Mesothelial cell of epicardium (in vitro differentiated cells): ENCODE results near the gene DPP8. TPM values are rescaled to one million over a fixed set of nuclear protein-coding genes. Genes with fewer than 3 reads are reported as not detected.

ENCODE experiments used
- DNase-seq, 2 experiments: peaks; one replicate each; pipeline ENCODE4 v3.0.0; 2021; ENCODE audit warnings: low spot score in 2 of 2; ENCODE audit not compliant: unreplicated experiment in 2 of 2
- H3K27ac Mint-ChIP-seq: 2 replicates; pipeline ENCODE4 v1.8.0; 2021; ENCODE audit warnings: mixed read lengths
- H3K27me3 Mint-ChIP-seq: 2 replicates; pipeline ENCODE4 v1.8.0; 2021; ENCODE audit warnings: low read depth, mixed read lengths
- H3K36me3 Mint-ChIP-seq: 2 replicates; pipeline ENCODE4 v1.8.0; 2021; ENCODE audit warnings: mixed read lengths
- H3K4me1 Mint-ChIP-seq: 2 replicates; pipeline ENCODE4 v1.8.0; 2021; ENCODE audit warnings: mixed read lengths
- H3K4me3 Mint-ChIP-seq: 2 replicates; pipeline ENCODE4 v1.8.0; 2021; ENCODE audit warnings: mild to moderate bottlenecking, moderate library complexity, mixed read lengths
- H3K9me3 Mint-ChIP-seq: 2 replicates; pipeline ENCODE4 v1.8.0; 2021; ENCODE audit warnings: mixed read lengths
- total RNA-seq: library from RNA; stranded (reverse); gene quantifications from 3 replicates; pipeline ENCODE4 v1.2.1, GENCODE V29; 2021
- TF ChIP-seq, protein P1 (sequence below): fragments of 200-600 bp; sonication (generic); IDR thresholded peaks from one replicate; pipeline ENCODE4 v1.5.0; 2021; ENCODE audit warnings: antibody characterized with exemption; ENCODE audit not compliant: unreplicated experiment

The DPP8 gene
- total RNA-seq, 1 donor from 2014 or later: 31.5 TPM

DNA sequence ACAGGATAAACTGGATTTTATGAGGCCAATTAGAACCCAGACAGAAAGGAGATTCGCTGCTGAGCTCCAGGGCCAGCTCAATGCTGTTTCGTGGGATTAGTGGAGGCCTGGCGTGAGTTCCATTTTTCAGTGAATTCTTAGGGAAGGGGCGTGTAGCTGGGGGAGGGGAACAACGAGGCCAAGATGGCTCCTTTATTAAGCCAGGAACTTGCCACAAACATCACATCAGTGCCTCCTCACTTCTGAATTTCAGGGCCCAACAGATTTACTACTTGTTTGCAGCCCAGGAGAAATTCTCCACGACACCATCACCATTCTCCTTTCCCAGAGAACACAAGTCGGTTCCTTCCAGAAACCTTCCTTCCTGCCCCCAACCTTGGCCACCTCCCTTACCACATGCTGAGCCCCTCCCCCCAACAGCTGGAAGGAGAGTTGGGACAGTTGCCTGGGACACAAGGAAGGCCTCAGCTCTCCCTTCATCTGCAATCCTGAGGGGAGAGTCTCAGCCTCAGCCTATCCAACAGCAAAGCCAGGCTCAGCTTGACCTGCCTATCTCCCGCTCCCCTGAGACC is 100.6 kb downstream of the DPP8 start:
- peaks cover 1% of the 10 kb centered on the region for H3K27me3 Mint-ChIP-seq
- peaks cover 38% of the 10 kb centered on the region for H3K4me1 Mint-ChIP-seq
- TF ChIP-seq, protein P1, sequence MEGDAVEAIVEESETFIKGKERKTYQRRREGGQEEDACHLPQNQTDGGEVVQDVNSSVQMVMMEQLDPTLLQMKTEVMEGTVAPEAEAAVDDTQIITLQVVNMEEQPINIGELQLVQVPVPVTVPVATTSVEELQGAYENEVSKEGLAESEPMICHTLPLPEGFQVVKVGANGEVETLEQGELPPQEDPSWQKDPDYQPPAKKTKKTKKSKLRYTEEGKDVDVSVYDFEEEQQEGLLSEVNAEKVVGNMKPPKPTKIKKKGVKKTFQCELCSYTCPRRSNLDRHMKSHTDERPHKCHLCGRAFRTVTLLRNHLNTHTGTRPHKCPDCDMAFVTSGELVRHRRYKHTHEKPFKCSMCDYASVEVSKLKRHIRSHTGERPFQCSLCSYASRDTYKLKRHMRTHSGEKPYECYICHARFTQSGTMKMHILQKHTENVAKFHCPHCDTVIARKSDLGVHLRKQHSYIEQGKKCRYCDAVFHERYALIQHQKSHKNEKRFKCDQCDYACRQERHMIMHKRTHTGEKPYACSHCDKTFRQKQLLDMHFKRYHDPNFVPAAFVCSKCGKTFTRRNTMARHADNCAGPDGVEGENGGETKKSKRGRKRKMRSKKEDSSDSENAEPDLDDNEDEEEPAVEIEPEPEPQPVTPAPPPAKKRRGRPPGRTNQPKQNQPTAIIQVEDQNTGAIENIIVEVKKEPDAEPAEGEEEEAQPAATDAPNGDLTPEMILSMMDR: no peak
- peak overlapping the region; percentile 34 for H3K4me3 Mint-ChIP-seq
- H3K27ac Mint-ChIP-seq: peak overlapping the region; percentile 93
- H3K36me3 Mint-ChIP-seq: no peaks in the 10 kb centered on the region
- DNase-seq: no peak
- no peaks in the 10 kb centered on the region for H3K9me3 Mint-ChIP-seq

DNA sequence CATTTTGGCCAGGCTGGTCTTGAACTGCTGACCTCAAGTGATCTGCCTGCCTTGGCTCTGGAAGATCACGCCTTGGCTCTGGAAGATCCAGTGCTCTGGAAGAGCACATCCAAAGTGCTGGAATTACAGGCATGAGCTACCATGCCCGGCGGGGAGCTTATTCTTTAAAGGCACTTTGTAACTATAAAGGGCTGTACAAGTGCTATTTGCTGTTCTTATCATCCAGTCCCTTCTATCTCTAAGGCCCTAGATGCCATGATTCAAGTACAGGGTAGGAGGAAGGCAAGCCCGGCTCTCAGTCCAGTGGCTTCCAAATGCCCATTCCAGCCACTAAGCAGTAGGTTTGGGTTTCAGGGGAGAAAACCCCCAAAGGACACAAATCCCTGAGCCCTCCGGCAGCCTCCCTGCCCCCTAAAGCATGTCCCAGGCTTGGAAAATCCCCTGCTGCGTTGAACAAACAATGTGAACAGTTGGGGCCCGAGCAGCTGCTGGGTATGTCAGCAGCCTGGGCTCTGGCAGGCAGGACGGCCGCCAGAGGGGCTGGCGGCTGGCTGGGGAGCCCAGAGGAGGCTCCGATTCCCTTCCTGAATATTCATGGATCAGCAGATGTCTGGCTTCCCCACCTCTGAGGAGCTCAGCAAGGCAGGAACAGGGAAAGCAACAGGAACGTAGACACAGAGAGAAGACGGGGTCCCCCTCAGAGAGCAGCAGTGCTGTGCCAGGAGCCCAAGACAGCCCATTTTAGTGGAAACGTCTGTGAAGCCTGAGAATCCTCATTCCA is 102.5 kb downstream of the DPP8 start:
- Mint-ChIP-seq H3K4me3 (no peak overlapping the region), H3K27me3 (no peaks in the 10 kb centered on the region), H3K9me3 (no peaks in the 10 kb centered on the region), H3K36me3 (no peaks in the 10 kb centered on the region), H3K4me1 (peaks cover 28% of the 10 kb centered on the region), H3K27ac (peak overlapping the region; percentile 88)
- TF ChIP-seq, protein P1: no peak
- DNase-seq: peak in 1 of 2 experiments; percentile 51

DNA sequence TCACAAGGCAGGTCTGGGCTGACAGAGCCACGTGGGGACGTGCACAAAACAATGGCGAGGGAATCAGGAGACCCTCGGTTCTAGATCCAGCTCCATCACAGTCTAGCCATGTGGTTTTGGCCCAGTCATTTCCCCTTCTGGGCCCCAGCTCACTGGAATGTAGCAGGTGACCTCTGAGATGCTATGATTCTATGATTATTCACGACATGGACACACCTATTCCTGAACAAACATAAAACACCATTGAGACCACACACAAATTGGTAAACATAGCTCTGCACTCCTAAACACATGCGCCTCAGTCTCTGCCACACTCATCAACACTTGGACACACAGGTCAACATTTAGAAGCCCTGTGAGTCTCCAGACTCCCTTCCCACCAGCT is 103.7 kb downstream of the DPP8 start:
- H3K27ac Mint-ChIP-seq: no peak overlapping the region
- H3K9me3 Mint-ChIP-seq: no peaks in the 10 kb centered on the region
- TF ChIP-seq, protein P1: no peak
- no peak for DNase-seq
- no peak overlapping the region for H3K4me3 Mint-ChIP-seq
- H3K36me3 Mint-ChIP-seq: no peaks in the 10 kb centered on the region
- peaks cover 24% of the 10 kb centered on the region for H3K4me1 Mint-ChIP-seq
- no peaks in the 10 kb centered on the region for H3K27me3 Mint-ChIP-seq

DNA sequence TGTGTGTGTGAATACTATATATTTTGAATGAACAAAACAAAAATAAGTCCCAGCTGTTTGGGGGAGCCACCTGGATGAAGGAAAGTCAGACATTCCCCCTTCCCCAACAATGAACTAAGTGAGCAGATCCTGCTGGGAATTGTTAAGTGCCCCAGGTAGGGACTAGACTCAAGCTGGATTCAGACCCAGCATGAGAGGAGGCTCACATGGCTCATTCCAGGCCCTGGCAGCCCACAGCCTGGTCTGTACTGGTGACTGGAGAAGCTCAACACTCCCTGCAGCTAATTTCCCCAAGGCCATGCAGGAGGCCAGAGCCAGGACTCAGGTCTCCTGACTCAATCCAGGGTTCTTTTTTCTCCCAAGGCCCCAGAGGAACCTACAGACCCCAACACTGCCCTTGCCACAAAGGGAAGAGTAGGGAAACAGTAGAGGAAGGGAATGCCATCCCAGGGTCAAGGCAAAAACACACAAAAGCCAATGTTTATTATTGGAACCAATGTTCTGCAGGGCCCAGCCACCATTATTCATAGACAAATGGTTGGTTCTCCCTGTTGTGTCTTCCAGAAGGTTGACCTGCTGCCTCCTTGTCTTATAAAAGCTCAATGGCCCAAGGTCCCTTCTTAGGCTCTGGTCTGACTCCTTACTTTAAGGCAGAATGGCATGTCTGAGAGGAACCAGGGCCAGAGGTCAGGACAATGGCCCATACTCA is 104.3 kb downstream of the DPP8 start:
- TF ChIP-seq, protein P1: no peak
- Mint-ChIP-seq H3K4me1 (peaks cover 21% of the 10 kb centered on the region), H3K27me3 (no peaks in the 10 kb centered on the region), H3K27ac (no peak overlapping the region), H3K4me3 (no peak overlapping the region), H3K36me3 (no peaks in the 10 kb centered on the region), H3K9me3 (no peaks in the 10 kb centered on the region)
- DNase-seq: no peak

DNA sequence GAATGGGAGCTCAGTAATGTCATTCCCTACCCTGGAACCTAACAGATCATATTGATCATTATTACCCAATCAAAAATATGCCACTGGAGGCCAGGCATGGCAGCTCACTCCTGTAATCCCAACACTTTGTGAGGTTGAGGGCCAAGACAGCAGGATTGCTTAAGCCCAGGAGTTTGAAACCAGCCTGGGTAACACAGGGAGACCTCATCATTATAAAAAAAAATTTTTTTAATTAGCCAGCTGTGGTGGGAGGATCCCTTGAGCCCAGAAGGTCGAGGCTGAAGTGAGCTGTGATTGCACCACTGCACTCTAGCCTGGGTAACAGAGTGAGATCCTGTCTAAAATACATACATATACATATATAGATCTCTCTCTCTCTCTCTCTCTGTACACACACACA is 104.9 kb downstream of the DPP8 start:
- H3K36me3 Mint-ChIP-seq: no peaks in the 10 kb centered on the region
- H3K4me1 Mint-ChIP-seq: peaks cover 21% of the 10 kb centered on the region
- no peak for DNase-seq
- no peaks in the 10 kb centered on the region for H3K9me3 Mint-ChIP-seq
- TF ChIP-seq, protein P1: no peak
- H3K4me3 Mint-ChIP-seq: no peak overlapping the region
- H3K27ac Mint-ChIP-seq: no peak overlapping the region
- H3K27me3 Mint-ChIP-seq: no peaks in the 10 kb centered on the region
